Neural cell (in vitro differentiated cells): ENCODE measurements around the gene SLCO4A1. TPM values are rescaled to one million over a fixed set of nuclear protein-coding genes. Genes with fewer than 3 reads are reported as not detected.

ENCODE experiments used
- H2AFZ ChIP-seq: fragments of 200-600, 300-800 bp; sonication (generic), shearing (Covaris generic); 2 replicates; pipeline ENCODE4 v1.6.0; 2014; ENCODE audit warnings: low read depth, mild to moderate bottlenecking, antibody characterized with exemption, low read length, moderate library complexity
- H3F3A ChIP-seq: fragments of 200-600 bp; shearing (Covaris generic); 2 replicates; pipeline ENCODE4 v1.6.1; 2016; ENCODE audit warnings: mild to moderate bottlenecking, moderate library complexity, mixed read lengths, antibody characterized with exemption, low read length; ENCODE audit not compliant: insufficient read depth, poor library complexity, severe bottlenecking
- H3K27ac ChIP-seq: fragments of 200-600, 300-800 bp; sonication (generic), shearing (Covaris generic); 2 replicates; pipeline ENCODE4 v1.5.1; 2014; ENCODE audit warnings: mild to moderate bottlenecking, low read length, moderate library complexity
- H3K27me3 ChIP-seq: fragments of 300-800, 200-600 bp; sonication (generic), shearing (Covaris generic); 2 replicates; pipeline ENCODE4 v1.6.0; 2014; ENCODE audit warnings: mild to moderate bottlenecking, low read depth, low read length, moderate library complexity; ENCODE audit not compliant: insufficient read depth
- H3K36me3 ChIP-seq: fragments of 300-800, 200-600 bp; sonication (generic), shearing (Covaris generic); 2 replicates; pipeline ENCODE4 v1.5.1; 2014; ENCODE audit warnings: mild to moderate bottlenecking, antibody characterized with exemption, low read length, moderate library complexity; ENCODE audit not compliant: insufficient read depth
- H3K4me2 ChIP-seq: fragments of 300-800, 200-600 bp; sonication (generic), shearing (Covaris generic); 2 replicates; pipeline ENCODE4 v1.6.0; 2014; ENCODE audit warnings: mild to moderate bottlenecking, low read length
- H3K4me3 ChIP-seq: fragments of 300-800, 200-600 bp; sonication (generic), shearing (Covaris generic); 2 replicates; pipeline ENCODE4 v1.5.1; 2014; ENCODE audit warnings: mild to moderate bottlenecking, low read length, moderate library complexity
- H3K79me2 ChIP-seq: fragments of 200-600 bp; shearing (Covaris generic); replicated peaks from 2 replicates; pipeline ENCODE4 v1.6.0; 2014; ENCODE audit warnings: mild to moderate bottlenecking, low read length, moderate library complexity; ENCODE audit not compliant: insufficient read depth
- H3K9ac ChIP-seq: fragments of 300-800, 200-600 bp; sonication (generic), shearing (Covaris generic); 2 replicates; pipeline ENCODE4 v1.6.1; 2016; ENCODE audit warnings: mild to moderate bottlenecking, low read length, mixed read lengths
- H3K9me2 ChIP-seq: fragments of 200-600 bp; shearing (Covaris generic); 2 replicates; pipeline ENCODE4 v1.6.1; 2016; ENCODE audit warnings: mild to moderate bottlenecking, low read length, mixed read lengths; ENCODE audit not compliant: insufficient read depth
- H3K9me3 ChIP-seq: fragments of 200-600, 300-800 bp; sonication (generic), shearing (Covaris generic); 2 replicates; pipeline ENCODE4 v1.6.1; 2016; ENCODE audit warnings: mild to moderate bottlenecking, mixed run types, low read length, moderate library complexity, mixed read lengths
- H4K20me1 ChIP-seq: fragments of 200-600 bp; shearing (Covaris generic); 2 replicates; pipeline ENCODE4 v1.6.1; 2016; ENCODE audit warnings: mild to moderate bottlenecking, mixed run types; ENCODE audit not compliant: insufficient read depth
- EP300 ChIP-seq: fragments of 450-650 bp; conservative IDR thresholded peaks from 2 replicates; pipeline ENCODE4 v1.6.1; 2014; ENCODE audit warnings: antibody characterized with exemption, mild to moderate bottlenecking, moderate library complexity; ENCODE audit not compliant: poor library complexity, severe bottlenecking
- EZH2 ChIP-seq: fragments of 200-600, 300-800 bp; shearing (Covaris generic), sonication (generic); IDR thresholded peaks from 2 replicates; pipeline ENCODE4 v1.6.1; 2014; ENCODE audit warnings: antibody characterized with exemption, low read length, borderline replicate concordance, mild to moderate bottlenecking; ENCODE audit not compliant: insufficient read depth, poor library complexity, severe bottlenecking
- MXI1 ChIP-seq: fragments of 450-650 bp; conservative IDR thresholded peaks from 2 replicates; pipeline ENCODE4 v1.6.1; 2014; ENCODE audit warnings: antibody characterized with exemption, mild to moderate bottlenecking; ENCODE audit not compliant: poor library complexity, severe bottlenecking
- POLR2AphosphoS5 ChIP-seq: IDR thresholded peaks from 2 replicates; pipeline ENCODE4 v1.6.1; 2012
- RAD21 ChIP-seq: fragments of 450-650 bp; conservative IDR thresholded peaks from 2 replicates; pipeline ENCODE4 v1.6.1; 2014; ENCODE audit warnings: antibody characterized with exemption, mild to moderate bottlenecking, moderate library complexity
- REST ChIP-seq: IDR thresholded peaks from 2 replicates; pipeline ENCODE4 v1.6.1; 2012; ENCODE audit warnings: borderline replicate concordance
- SMC3 ChIP-seq: fragments of 450-650 bp; conservative IDR thresholded peaks from 2 replicates; pipeline ENCODE4 v1.6.1; 2014; ENCODE audit warnings: antibody characterized with exemption, mild to moderate bottlenecking, moderate library complexity; ENCODE audit not compliant: poor library complexity
- TAF1 ChIP-seq: IDR thresholded peaks from 2 replicates; pipeline ENCODE4 v1.6.1; 2012; ENCODE audit warnings: low read depth
- polyA plus RNA-seq: library from polyadenylated mRNA; depleted of rRNA; stranded (reverse); fragments of >200 nt; gene quantifications from 2 replicates; pipeline ENCODE4 v1.2.3, GENCODE V29; 2014
- TF ChIP-seq, protein P1 (sequence below): fragments of 450-650 bp; IDR thresholded peaks from 2 replicates; pipeline ENCODE4 v1.5.1; 2014; ENCODE audit warnings: antibody characterized with exemption, mild to moderate bottlenecking, moderate library complexity; ENCODE audit not compliant: poor library complexity, severe bottlenecking

Gene SLCO4A1
- polyA plus RNA-seq, 1 donor from 2014 or later = 3.5 TPM

- Histone ChIP-seq H3K9me3 (no peaks in the 10 kb centered on the region), H3K27me3 (no peaks in the 10 kb centered on the region), H3K4me2 (no peak overlapping the region), H3K27ac (no peak overlapping the region), H3K4me3 (no peak overlapping the region), H4K20me1 (no peaks in the 10 kb centered on the region), H3F3A (no peaks in the 10 kb centered on the region), H3K36me3 (no peaks in the 10 kb centered on the region), H2AFZ (no peak overlapping the region), H3K9me2 (no peaks in the 10 kb centered on the region), H3K9ac (no peak overlapping the region), H3K79me2 (no peaks in the 10 kb centered on the region)
- TF ChIP-seq POLR2AphosphoS5 (no peak), EP300 (no peak), MXI1 (no peak), TAF1 (no peak), RAD21 (no peak)
- TF ChIP-seq, protein P1, sequence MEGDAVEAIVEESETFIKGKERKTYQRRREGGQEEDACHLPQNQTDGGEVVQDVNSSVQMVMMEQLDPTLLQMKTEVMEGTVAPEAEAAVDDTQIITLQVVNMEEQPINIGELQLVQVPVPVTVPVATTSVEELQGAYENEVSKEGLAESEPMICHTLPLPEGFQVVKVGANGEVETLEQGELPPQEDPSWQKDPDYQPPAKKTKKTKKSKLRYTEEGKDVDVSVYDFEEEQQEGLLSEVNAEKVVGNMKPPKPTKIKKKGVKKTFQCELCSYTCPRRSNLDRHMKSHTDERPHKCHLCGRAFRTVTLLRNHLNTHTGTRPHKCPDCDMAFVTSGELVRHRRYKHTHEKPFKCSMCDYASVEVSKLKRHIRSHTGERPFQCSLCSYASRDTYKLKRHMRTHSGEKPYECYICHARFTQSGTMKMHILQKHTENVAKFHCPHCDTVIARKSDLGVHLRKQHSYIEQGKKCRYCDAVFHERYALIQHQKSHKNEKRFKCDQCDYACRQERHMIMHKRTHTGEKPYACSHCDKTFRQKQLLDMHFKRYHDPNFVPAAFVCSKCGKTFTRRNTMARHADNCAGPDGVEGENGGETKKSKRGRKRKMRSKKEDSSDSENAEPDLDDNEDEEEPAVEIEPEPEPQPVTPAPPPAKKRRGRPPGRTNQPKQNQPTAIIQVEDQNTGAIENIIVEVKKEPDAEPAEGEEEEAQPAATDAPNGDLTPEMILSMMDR = no peak
Observed at GRCh38 chr20:62670998-62671397, 28.7 kb downstream of the SLCO4A1 start.

DNA sequence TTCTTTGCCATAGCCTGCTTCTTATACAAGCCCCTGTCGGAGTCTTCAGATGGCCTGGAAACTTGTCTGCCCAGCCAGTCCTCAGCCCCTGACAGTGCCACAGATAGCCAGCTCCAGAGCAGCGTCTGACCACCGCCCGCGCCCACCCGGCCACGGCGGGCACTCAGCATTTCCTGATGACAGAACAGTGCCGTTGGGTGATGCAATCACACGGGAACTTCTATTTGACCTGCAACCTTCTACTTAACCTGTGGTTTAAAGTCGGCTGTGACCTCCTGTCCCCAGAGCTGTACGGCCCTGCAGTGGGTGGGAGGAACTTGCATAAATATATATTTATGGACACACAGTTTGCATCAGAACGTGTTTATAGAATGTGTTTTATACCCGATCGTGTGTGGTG, 29.5 kb downstream of the SLCO4A1 start:
- no peak overlapping the region for H3K4me2 ChIP-seq
- H3K9me3 ChIP-seq = no peaks in the 10 kb centered on the region
- H4K20me1 ChIP-seq = no peaks in the 10 kb centered on the region
- no peaks in the 10 kb centered on the region for H3K27me3 ChIP-seq
- TF ChIP-seq SMC3 = no peak
- no peak for TF ChIP-seq POLR2AphosphoS5
- no peak for TF ChIP-seq RAD21
- TF ChIP-seq EZH2 = no peak
- TF ChIP-seq REST = no peak
- TF ChIP-seq, protein P1 = no peak
- TF ChIP-seq MXI1 = no peak
- no peak for TF ChIP-seq EP300
- TF ChIP-seq TAF1 = no peak
- H3K9ac ChIP-seq = no peak overlapping the region
- H3K79me2 ChIP-seq = no peaks in the 10 kb centered on the region
- H2AFZ ChIP-seq = no peak overlapping the region
- H3K36me3 ChIP-seq = no peaks in the 10 kb centered on the region
- no peak overlapping the region for H3K27ac ChIP-seq
- no peak overlapping the region for H3K4me3 ChIP-seq
- H3K9me2 ChIP-seq = no peaks in the 10 kb centered on the region
- no peaks in the 10 kb centered on the region for H3F3A ChIP-seq
